GOT3 (cell line): ENCODE data around the gene SH3BP4.

Source experiments
- DNase-seq: peaks from one replicate; lab custom pipeline; 2025; ENCODE audit warnings: mixed read lengths; lab: John Stamatoyannopoulos, UW

The SH3BP4 gene

GRCh38 chr2:234998404-234999211 is 46.8 kb downstream of the SH3BP4 start:
- DNase-seq = no peak

- DNase-seq = no peak
Observed at GRCh38 chr2:234999740-235000425, 48.1 kb downstream of the SH3BP4 start.

- DNase-seq = no peak
Observed at GRCh38 chr2:235000426-235001236, 48.8 kb downstream of the SH3BP4 start.

GRCh38 chr2:235001237-235002133 is 49.7 kb downstream of the SH3BP4 start:
- DNase-seq = no peak

DNA sequence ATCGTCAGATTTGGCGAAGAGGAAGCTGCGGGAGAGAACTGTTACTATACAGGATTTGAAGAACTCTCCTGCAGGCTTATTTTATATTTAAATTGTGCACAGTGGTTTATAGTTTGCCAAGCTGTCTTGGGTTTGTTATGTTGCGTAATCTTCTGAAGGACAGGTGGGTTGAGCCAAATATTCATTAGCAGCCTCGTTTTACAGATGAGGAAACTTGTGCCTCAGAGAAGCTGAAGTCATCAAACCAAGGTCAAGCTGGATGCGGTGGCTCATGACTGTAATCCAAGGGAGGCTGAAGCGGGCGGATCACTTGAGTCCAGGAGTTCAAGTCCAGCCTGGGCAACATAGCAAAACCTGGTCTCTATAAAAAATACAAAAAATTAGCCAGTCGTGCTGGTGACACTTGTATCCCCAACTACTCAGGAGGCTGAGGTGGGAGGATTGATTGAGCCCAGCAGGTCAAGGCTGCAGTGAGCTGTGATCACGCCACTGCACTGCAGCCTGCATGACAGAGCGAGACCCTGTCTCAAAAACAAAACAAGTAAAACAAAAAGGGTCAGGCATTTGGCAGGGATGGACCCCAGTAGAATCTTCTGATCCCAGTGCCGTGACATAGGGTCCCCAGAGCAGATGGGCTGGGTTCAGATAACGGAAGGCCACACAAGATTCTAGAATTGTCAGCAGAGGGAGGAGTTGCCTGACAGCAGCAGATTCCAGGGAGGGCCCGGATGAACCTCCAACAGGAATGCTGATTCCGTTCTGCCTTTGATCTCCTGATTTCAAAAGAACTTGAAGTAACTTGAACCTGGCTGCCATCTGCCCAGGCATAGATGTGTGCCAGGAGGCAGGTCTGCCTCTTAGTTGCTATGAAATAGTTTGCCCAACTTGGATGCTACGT is 50.6 kb downstream of the SH3BP4 start:
- no peak for DNase-seq

DNA sequence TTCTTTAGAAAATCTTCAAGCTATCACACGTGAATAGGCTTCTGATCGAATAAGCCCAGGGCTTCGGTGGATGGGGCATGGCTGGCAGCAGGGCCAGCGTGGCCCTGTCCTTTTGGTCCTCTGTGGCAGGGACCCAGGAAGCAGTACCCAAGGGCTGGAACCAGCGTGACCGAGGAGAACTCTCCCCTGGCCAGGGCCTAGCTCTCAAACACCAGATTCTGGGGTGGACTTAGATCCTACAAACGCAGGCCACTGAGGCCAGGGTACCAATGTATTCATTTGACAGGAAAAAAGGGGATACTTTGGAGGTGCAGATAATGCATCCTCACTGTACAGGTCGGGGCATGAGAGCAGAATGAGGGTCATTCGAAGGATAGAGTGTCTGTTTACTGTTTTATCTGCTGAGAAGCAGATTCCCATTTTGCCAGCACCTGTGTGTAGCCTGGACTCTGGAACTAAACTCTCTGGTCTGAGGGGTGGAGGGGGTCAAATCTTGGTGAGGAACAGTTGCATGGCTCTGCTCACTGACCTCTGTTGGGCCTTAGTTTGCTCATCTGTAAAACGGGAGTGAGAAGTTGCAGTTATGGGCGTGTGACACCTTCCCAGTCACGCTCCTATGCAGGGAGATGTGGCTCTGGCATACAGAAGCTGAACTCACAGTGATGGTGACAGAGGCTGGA is 51.4 kb downstream of the SH3BP4 start:
- DNase-seq = no peak

DNA sequence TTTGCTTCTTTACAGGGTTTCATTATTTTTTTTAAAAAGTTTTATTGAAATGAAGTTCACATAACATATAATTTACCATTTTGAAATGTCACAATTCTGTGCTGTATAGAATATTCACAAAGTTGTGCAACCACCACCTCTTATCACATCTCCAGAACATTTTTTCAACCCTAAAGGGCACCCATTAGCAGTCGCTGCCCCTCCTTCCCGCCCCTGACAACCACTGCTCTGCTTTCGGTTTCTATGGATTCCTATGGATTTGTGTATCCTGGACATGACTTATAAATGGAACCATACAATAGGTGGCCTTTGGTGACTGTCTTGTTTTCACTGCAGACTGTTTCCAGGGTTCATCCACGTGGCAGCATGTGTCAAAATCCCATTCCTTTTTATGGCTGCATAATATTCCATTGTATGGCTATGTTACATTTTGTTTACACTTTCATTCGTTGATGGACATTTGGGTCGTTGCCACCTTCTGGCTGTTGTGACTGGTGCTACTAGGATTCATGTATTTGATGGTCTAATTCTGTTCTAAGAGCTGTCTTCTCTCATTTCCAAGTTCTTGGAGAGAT is 52.6 kb downstream of the SH3BP4 start:
- no peak for DNase-seq

- no peak for DNase-seq
Observed at GRCh38 chr2:235005023-235005422, 53.2 kb downstream of the SH3BP4 start.

DNA sequence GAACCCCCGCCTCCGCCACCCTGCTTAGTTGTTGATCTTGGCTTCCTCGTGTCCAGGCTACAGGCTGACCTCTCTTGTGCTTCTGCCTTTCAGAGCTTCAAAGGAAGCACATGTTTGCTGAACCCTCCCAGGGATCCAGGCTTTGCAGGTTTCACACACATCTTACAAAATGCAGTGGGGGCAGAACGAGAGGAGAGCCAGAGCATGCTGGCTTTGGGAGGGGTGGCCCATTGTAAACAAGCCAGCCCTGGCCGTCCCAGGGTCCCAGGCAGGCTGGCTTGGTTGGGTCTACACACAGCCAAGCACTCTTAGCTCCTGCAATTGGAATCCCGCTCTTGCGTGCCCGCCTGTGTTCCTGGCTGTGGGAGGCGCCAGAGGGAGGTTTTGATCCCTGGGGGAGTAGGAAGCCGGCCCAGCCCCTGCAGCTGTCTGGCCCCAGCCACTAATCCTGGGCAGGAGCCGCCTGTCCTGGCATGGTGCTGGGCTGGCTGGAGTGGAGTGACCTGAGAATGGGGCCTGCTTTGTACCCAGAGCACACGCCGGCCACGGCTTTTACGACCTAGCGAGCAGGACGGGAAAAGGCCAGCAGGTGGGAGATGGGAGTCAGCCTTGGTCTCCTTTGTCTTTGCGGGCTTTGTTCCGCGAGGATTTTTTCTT is 53.9 kb downstream of the SH3BP4 start:
- no peak for DNase-seq

GRCh38 chr2:235006461-235006860 is 54.6 kb downstream of the SH3BP4 start:
- no peak for DNase-seq

GRCh38 chr2:235006986-235007385 is 55.2 kb downstream of the SH3BP4 start:
- DNase-seq = no peak

DNA sequence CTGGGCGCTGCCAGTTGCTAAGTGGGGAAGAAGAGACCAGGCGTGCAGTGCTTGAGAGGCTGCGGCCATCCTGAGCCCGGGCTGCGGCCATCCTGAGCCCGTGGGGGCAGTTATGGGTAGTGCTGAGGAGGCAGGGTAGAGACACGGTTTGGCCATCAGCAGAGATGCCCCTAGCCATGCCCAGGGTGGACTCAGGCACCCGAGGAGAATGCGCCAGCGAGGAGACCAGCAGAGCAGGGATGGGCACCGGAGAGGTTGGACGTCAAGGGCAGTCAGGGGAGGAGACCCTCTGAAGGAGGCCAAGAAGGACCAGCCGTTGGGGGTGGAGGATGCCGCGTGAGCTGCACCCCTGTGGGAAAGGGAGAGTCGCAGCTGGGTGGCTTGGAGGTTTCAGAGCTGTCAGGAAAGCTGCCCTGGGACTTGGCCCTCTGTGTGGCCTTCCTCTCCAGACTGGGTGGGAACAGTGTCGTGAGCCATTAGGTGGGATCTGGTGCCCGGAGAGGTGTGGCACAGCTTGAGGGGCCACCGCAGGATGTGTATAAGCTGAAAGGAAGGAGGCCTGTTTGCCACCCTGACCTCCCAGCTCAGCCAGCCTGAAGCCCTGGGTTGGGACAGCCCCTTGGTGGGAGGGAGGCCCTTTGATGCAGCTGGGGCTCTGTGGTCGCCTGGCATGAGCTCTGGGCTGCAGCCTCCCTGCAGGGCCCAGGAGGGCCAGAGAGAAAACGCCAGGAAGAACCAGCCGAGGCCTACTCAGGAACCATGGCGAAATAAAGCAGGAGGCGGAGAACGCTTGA is 56.0 kb downstream of the SH3BP4 start:
- DNase-seq = no peak

- DNase-seq = no peak
Observed at GRCh38 chr2:235008584-235009044, 56.8 kb downstream of the SH3BP4 start.

DNA sequence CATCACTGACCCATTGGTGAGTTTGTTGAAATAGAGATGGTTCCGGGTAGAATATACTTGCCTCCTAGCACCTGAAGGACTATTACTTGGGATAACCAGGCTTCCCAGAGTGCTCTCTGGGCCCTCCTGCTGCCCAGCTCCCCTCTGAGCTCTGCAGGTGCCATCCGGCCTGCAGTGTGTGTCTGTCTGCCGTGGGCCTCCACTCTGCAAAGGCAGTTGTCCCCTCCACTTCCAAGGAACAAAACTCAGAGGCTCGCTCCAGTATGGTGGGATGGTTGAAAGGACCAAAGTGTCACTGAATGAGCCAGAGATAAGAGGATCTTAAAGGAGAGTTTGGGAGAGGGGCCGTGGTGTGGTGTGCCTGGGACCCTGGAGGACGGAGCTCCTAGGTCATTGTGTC is 57.3 kb downstream of the SH3BP4 start:
- DNase-seq = no peak

DNA sequence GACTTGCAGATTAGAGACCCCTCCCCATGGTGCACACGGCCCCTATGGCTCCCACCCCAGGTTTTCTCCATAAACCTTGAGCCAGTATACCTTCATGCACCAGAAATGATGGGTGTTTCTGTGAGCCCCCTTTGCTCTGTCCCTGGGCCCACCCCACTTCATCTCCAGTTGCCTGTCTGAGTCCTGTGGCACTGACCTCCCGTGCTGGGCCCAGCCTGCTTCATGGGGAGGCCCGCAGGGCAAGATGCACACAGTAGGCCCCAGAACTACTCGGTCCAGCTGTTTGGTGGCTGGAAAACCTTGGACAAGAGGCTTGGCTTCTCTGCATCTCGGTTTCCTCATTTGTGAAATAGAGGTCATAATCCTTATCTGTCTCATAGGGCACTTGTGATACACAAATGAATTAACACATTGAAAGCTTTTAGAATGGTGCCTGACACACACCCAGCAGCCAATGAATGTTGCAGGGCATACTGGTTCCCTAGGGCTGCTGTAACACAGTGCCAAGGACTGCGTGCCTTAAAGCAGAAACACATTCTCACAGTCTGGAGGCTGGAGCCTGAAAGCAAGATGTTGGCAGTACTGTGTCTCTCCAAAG is 58.4 kb downstream of the SH3BP4 start:
- no peak for DNase-seq

GRCh38 chr2:235011607-235011928 is 59.8 kb downstream of the SH3BP4 start:
- no peak for DNase-seq

DNA sequence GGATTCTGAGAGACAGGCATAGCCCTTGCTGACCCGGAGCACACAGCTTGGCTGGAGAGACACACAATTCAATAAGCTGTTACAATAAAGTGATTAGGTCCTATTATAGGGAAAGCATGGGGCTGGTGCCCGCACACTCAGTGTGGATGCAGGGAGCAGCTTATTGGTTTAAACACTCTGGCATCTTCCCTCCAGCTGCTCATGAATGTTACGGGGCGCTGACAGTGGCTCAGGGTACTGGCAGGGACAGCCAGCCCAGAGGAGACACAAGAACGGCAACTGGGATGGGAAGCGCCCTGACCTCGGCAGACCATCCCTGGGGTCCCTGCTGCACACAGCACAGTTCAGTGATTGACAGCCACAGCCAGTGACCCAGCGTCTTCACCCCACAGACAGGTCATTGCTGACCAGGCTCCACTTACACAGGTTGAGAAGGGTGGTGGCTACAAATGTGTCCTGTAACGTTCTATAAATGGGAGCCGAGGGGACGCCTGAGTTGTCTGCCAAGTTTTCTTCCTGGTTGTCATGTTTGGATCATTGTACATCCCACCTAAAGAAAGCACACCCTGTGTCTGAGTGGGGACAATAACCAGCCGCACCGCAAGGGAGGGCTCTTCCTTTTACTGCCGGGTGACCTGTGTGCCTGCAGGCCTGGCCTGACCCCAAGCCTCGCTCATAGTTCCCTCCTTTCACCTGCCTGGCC is 60.3 kb downstream of the SH3BP4 start:
- DNase-seq = no peak
